ENCODE results near the gene SELP. TPM values are rescaled to one million over a fixed set of nuclear protein-coding genes. Genes with fewer than 3 reads are reported as not detected.
A peak's percentile ranks its signal among the peaks of the same experiment; 100 is the strongest.

The SELP gene
- total and polyA plus RNA-seq, 4 donors, result 9.3 to 13.0 (median 11.7) TPM

DNA sequence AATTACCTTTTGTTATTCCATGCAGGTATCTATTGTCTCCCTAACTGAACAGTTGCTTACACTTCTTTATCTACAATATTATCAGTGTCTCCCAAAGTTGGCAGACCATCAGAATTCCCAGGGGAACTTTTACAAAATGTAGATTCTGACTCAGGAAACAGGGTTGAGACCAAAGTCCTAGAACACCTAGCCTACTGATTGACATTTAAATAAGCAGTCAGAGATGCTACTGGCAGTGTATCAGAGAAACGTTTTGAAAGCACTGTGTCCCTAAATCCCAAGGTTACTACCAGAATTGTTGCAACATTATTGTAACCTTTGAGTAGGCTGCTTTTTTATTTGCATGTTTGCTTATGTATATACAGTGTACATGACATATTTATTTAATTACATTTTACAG, 41.8 kb downstream of the SELP start:
- Histone ChIP-seq H3K27ac (ENCODE audit: low read depth in 1 of 2, low read length in 1 of 2) (no peak overlapping the region), H3K36me3 (ENCODE audit: control insufficient read depth in 4 of 4, insufficient read depth in 4 of 4, low read length in 4 of 4) (no peaks in the 10 kb centered on the region), H3K9me3 (ENCODE audit: control insufficient read depth in 4 of 4, insufficient read depth in 3 of 4, low read length in 3 of 4) (no peaks in the 10 kb centered on the region), H3K27me3 (ENCODE audit: control insufficient read depth in 3 of 3, insufficient read depth in 3 of 3, low read length in 2 of 3) (peaks cover 0 to 26% (median 0%) of the 10 kb centered on the region in 3 donors), H3K4me3 (no peak overlapping the region), H3K9ac (ENCODE audit: insufficient read depth in 1 of 2, low read length in 2 of 2) (no peak overlapping the region), H3K4me1 (ENCODE audit: control insufficient read depth in 5 of 5, insufficient read depth in 5 of 5, low read length in 5 of 5) (peaks cover 0 to 2% (median 0%) of the 10 kb centered on the region in 5 donors)
- ATAC-seq (ENCODE audit: insufficient read depth, low FRiP score) (no peak), DNase-seq (no peak)
- WGBS, 2 donors, result 22 to 53% methylated on average over 1 of the region's 1 CpG
- TF ChIP-seq, protein P1, sequence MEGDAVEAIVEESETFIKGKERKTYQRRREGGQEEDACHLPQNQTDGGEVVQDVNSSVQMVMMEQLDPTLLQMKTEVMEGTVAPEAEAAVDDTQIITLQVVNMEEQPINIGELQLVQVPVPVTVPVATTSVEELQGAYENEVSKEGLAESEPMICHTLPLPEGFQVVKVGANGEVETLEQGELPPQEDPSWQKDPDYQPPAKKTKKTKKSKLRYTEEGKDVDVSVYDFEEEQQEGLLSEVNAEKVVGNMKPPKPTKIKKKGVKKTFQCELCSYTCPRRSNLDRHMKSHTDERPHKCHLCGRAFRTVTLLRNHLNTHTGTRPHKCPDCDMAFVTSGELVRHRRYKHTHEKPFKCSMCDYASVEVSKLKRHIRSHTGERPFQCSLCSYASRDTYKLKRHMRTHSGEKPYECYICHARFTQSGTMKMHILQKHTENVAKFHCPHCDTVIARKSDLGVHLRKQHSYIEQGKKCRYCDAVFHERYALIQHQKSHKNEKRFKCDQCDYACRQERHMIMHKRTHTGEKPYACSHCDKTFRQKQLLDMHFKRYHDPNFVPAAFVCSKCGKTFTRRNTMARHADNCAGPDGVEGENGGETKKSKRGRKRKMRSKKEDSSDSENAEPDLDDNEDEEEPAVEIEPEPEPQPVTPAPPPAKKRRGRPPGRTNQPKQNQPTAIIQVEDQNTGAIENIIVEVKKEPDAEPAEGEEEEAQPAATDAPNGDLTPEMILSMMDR (IDR thresholded peaks at IDR 0.05; ENCODE audit: control extremely low read depth, extremely low read depth), result no peak

GRCh38 chr1:169586395-169587255, 43.3 kb downstream of the SELP start, which contains the start of gene F5:
Gene F5 (minus strand): TSS chr1:169586481. CDS start chr1:169586386, 95 bp downstream.
- H3K9ac ChIP-seq (ENCODE audit: insufficient read depth in 1 of 2, low read length in 2 of 2), result no peak within 1 kb of the TSS
- H3K9me3 ChIP-seq (ENCODE audit: control insufficient read depth in 4 of 4, insufficient read depth in 3 of 4, low read length in 3 of 4), result no peaks in the 10 kb centered on the region
- DNase-seq (peak; percentile 29 to 60 (median 54)), ATAC-seq (ENCODE audit: insufficient read depth, low FRiP score) (peak; percentile 87)
- no peak within 1 kb of the TSS for H3K27ac ChIP-seq (ENCODE audit: low read depth in 1 of 2, low read length in 1 of 2)
- TF ChIP-seq, protein P1 (IDR thresholded peaks at IDR 0.05; ENCODE audit: control extremely low read depth, extremely low read depth), result peak; percentile 32
- no peak within 1 kb of the TSS for H3K4me3 ChIP-seq
- H3K27me3 ChIP-seq (ENCODE audit: control insufficient read depth in 3 of 3, insufficient read depth in 3 of 3, low read length in 2 of 3), result peaks cover 0 to 29% (median 0%) of the 10 kb centered on the region in 3 donors
- H3K4me1 ChIP-seq (ENCODE audit: control insufficient read depth in 5 of 5, insufficient read depth in 5 of 5, low read length in 5 of 5), result peaks cover 0 to 2% (median 0%) of the 10 kb centered on the region in 5 donors
- H3K36me3 ChIP-seq (ENCODE audit: control insufficient read depth in 4 of 4, insufficient read depth in 4 of 4, low read length in 4 of 4), result no peaks in the 10 kb centered on the region
- 28 to 39% methylated on average over 15 of the region's 15 CpGs for WGBS, 2 donors

- H3K4me1 ChIP-seq (ENCODE audit: control insufficient read depth in 5 of 5, insufficient read depth in 5 of 5, low read length in 5 of 5), result peaks cover 0 to 2% (median 0%) of the 10 kb centered on the region in 5 donors
- no peak overlapping the region for H3K9ac ChIP-seq (ENCODE audit: insufficient read depth in 1 of 2, low read length in 2 of 2)
- ATAC-seq (ENCODE audit: insufficient read depth, low FRiP score) (no peak), DNase-seq (no peak)
- TF ChIP-seq, protein P1 (IDR thresholded peaks at IDR 0.05; ENCODE audit: control extremely low read depth, extremely low read depth), result no peak
- no peaks in the 10 kb centered on the region for H3K36me3 ChIP-seq (ENCODE audit: control insufficient read depth in 4 of 4, insufficient read depth in 4 of 4, low read length in 4 of 4)
- H3K9me3 ChIP-seq (ENCODE audit: control insufficient read depth in 4 of 4, insufficient read depth in 3 of 4, low read length in 3 of 4), result no peaks in the 10 kb centered on the region
- H3K4me3 ChIP-seq, result no peak overlapping the region
- peaks cover 0 to 29% (median 0%) of the 10 kb centered on the region in 3 donors for H3K27me3 ChIP-seq (ENCODE audit: control insufficient read depth in 3 of 3, insufficient read depth in 3 of 3, low read length in 2 of 3)
- no peak overlapping the region for H3K27ac ChIP-seq (ENCODE audit: low read depth in 1 of 2, low read length in 1 of 2)
- 18 to 20% methylated on average over 5 of the region's 5 CpGs for WGBS, 2 donors
Observed at GRCh38 chr1:169586067-169586394, 43.9 kb downstream of the SELP start.

All from lung (tissue), 12 donors.